GM19463 (cell line): ENCODE measurements around the gene GPC4.

Experiments used
- ATAC-seq: cut with Tn5 transposase; IDR thresholded peaks from one replicate; pipeline ENCODE4 v1.9.1; 2021; ENCODE audit warnings: mild to moderate bottlenecking, moderate library complexity; ENCODE audit not compliant: unreplicated experiment

GPC4 gene

GRCh38 chrX:133415276-133416105 lies at the start of gene GPC4:
Gene GPC4, minus strand, starts transcription at chrX:133415489. Its CDS starts 524 bp downstream, at chrX:133414965.
- ATAC-seq = peak; percentile 46

GRCh38 chrX:133461231-133461630 lies 45.9 kb upstream of the GPC4 start:
- no peak for ATAC-seq

- ATAC-seq = no peak
Observed at GRCh38 chrX:133454924-133455323, 39.6 kb upstream of the GPC4 start.

GRCh38 chrX:133454491-133454914 lies 39.2 kb upstream of the GPC4 start:
- ATAC-seq = no peak

- ATAC-seq = no peak
Observed at GRCh38 chrX:133448512-133449076, 33.3 kb upstream of the GPC4 start.

GRCh38 chrX:133444952-133445831 lies 29.9 kb upstream of the GPC4 start:
- ATAC-seq = peak; percentile 53

GRCh38 chrX:133444196-133444595 lies 28.9 kb upstream of the GPC4 start:
- no peak for ATAC-seq

GRCh38 chrX:133440797-133441163 lies 25.5 kb upstream of the GPC4 start:
- no peak for ATAC-seq

- ATAC-seq = no peak
Observed at GRCh38 chrX:133440081-133440796, 24.9 kb upstream of the GPC4 start.

GRCh38 chrX:133437766-133438165 lies 22.5 kb upstream of the GPC4 start:
- no peak for ATAC-seq

- no peak for ATAC-seq
Observed at GRCh38 chrX:133437356-133437755, 22.1 kb upstream of the GPC4 start.

GRCh38 chrX:133435544-133436124 lies 20.3 kb upstream of the GPC4 start:
- no peak for ATAC-seq

GRCh38 chrX:133434197-133434820 lies 19.0 kb upstream of the GPC4 start:
- ATAC-seq = no peak

- no peak for ATAC-seq
Observed at GRCh38 chrX:133419911-133420310, 4.6 kb upstream of the GPC4 start.

- no peak for ATAC-seq
Observed at GRCh38 chrX:133418588-133418987, 3.3 kb upstream of the GPC4 start.

- ATAC-seq = no peak
Observed at GRCh38 chrX:133417364-133417763, 2.1 kb upstream of the GPC4 start.

- ATAC-seq = peak; percentile 38
Observed at GRCh38 chrX:133414406-133415275, 648 bp downstream of the GPC4 start.

GRCh38 chrX:133413218-133413925 lies 1.9 kb downstream of the GPC4 start:
- no peak for ATAC-seq
